H1 (cell line): ENCODE data around the gene KIF1B.

Experiments
- CBX5 ChIP-seq: fragments of 300-800, 300-1000 bp; sonication (generic); IDR thresholded peaks from 2 replicates; pipeline ENCODE4 v1.7.1; 2016; ENCODE audit warnings: antibody characterized with exemption, low read length, low read depth
- EZH2 ChIP-seq: fragments of 200-600 bp; sonication (generic); IDR thresholded peaks from 2 replicates; pipeline ENCODE4 v1.7.1; 2012; ENCODE audit warnings: low read depth, mild to moderate bottlenecking, moderate library complexity, low read length, inconsistent platforms; ENCODE audit not compliant: severe bottlenecking
- NRF1 ChIP-seq: IDR thresholded peaks from 2 replicates; pipeline ENCODE4 v1.6.1; 2011; ENCODE audit warnings: mild to moderate bottlenecking, low read depth, low read length, improper control_type of control experiment
- POLR2A ChIP-seq, 2 experiments: IDR thresholded peaks; 1 replicate in 1 of 2; 2 replicates in 1 of 2; pipeline ENCODE4 v1.6.1; 2011; ENCODE audit warnings: low read depth in 2 of 2, low read length in 2 of 2, mild to moderate bottlenecking in 2 of 2; ENCODE audit errors: control extremely low read depth in 1 of 2
- POLR2AphosphoS5 ChIP-seq: IDR thresholded peaks from 2 replicates; pipeline ENCODE4 v1.6.1; 2011; ENCODE audit warnings: low read depth, low read length
- POU5F1 ChIP-seq: IDR thresholded peaks from 2 replicates; pipeline ENCODE4 v1.6.1; 2011; ENCODE audit warnings: low read depth, mild to moderate bottlenecking, low read length, moderate library complexity
- SUZ12 ChIP-seq: fragments of 200-600 bp; sonication (generic); IDR thresholded peaks from 2 replicates; pipeline ENCODE4 v1.6.1; 2012; ENCODE audit warnings: mild to moderate bottlenecking, inconsistent platforms, low read length, moderate library complexity, mixed read lengths
- TAF1 ChIP-seq: IDR thresholded peaks from 2 replicates; pipeline ENCODE4 v1.6.1; 2011; ENCODE audit warnings: mild to moderate bottlenecking, low read depth, low read length
- TF ChIP-seq, protein P1 (sequence below), 3 experiments: IDR thresholded peaks; 1 replicate in 2 of 3; 2 replicates in 1 of 3; pipeline versions ENCODE4 v1.5.1 to v1.6.1; 2011; ENCODE audit warnings: low read length in 3 of 3, mild to moderate bottlenecking in 3 of 3, inconsistent platforms in 2 of 3, low read depth in 1 of 3, moderate library complexity in 1 of 3; ENCODE audit not compliant: insufficient read depth in 1 of 3; ENCODE audit errors: control extremely low read depth in 1 of 3
- TF ChIP-seq, protein P2 (sequence below): IDR thresholded peaks from 2 replicates; pipeline ENCODE4 v1.6.1; 2012; ENCODE audit warnings: inconsistent platforms

DNA sequence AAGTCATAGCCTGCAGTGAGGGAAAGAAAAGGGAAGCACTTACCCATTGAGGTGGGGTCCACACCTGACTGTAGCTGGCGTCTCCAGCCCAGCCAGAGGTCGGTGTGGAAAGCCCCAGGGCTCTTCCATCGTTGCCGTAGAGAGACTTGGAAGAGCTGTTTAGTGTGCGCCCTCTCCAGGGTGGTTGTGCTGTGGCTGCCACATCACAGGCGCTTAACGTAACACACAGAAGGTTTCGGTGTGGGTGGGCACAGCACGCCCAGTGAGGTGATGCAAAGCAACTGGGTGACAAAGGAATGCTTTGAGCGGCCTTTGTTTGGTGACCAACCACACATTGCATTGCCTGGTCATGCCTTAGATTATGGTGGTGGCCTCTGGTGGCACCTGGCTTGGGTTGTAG is 36.8 kb upstream of the KIF1B start:
- no peak for TF ChIP-seq POLR2AphosphoS5
- no peak for TF ChIP-seq CBX5
- no peak for TF ChIP-seq EZH2
- TF ChIP-seq, protein P1, sequence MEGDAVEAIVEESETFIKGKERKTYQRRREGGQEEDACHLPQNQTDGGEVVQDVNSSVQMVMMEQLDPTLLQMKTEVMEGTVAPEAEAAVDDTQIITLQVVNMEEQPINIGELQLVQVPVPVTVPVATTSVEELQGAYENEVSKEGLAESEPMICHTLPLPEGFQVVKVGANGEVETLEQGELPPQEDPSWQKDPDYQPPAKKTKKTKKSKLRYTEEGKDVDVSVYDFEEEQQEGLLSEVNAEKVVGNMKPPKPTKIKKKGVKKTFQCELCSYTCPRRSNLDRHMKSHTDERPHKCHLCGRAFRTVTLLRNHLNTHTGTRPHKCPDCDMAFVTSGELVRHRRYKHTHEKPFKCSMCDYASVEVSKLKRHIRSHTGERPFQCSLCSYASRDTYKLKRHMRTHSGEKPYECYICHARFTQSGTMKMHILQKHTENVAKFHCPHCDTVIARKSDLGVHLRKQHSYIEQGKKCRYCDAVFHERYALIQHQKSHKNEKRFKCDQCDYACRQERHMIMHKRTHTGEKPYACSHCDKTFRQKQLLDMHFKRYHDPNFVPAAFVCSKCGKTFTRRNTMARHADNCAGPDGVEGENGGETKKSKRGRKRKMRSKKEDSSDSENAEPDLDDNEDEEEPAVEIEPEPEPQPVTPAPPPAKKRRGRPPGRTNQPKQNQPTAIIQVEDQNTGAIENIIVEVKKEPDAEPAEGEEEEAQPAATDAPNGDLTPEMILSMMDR (IDR thresholded peaks at IDR 0.05; ENCODE audit: control extremely low read depth in 1 of 3, insufficient read depth in 1 of 3, low read depth in 1 of 3, low read length in 3 of 3): no peak
- no peak for TF ChIP-seq POLR2A (IDR thresholded peaks at IDR 0.05; ENCODE audit: control extremely low read depth in 1 of 2, low read depth in 2 of 2, low read length in 2 of 2)
- TF ChIP-seq NRF1: no peak
- no peak for TF ChIP-seq TAF1
- TF ChIP-seq, protein P2, sequence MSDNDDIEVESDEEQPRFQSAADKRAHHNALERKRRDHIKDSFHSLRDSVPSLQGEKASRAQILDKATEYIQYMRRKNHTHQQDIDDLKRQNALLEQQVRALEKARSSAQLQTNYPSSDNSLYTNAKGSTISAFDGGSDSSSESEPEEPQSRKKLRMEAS: no peak
- TF ChIP-seq POU5F1: no peak
- no peak for TF ChIP-seq SUZ12
